Left ventricle myocardium inferior (tissue), 1 donor: ENCODE measurements around the gene RETSAT. TPM values are rescaled to one million over a fixed set of nuclear protein-coding genes. Genes with fewer than 3 reads are reported as not detected.

Source experiments
- DNase-seq: peaks from one replicate; pipeline ENCODE4 v3.0.0-alpha.2; 2020
- H3K27ac ChIP-seq: fragments of 200-600 bp; replicated peaks from 2 replicates; pipeline ENCODE4 v1.8.0; 2021
- H3K27me3 ChIP-seq: fragments of 200-600 bp; 2 replicates; pipeline ENCODE4 v1.8.0; 2021; ENCODE audit warnings: low read depth
- H3K36me3 ChIP-seq: fragments of 200-600 bp; 2 replicates; pipeline ENCODE4 v1.8.0; 2021
- H3K4me1 ChIP-seq: fragments of 200-600 bp; 2 replicates; pipeline ENCODE4 v1.8.0; 2021
- H3K4me3 ChIP-seq: fragments of 200-600 bp; 2 replicates; pipeline ENCODE4 v1.8.0; 2021; ENCODE audit warnings: mild to moderate bottlenecking, moderate library complexity
- H3K9me3 ChIP-seq: fragments of 200-600 bp; replicated peaks from 2 replicates; pipeline ENCODE4 v1.8.0; 2021
- intact Hi-C: fragments of 100-400 bp; cut with micrococcal nuclease; formaldehyde crosslinking; loops from one replicate; pipeline ENCODE4 v1.11.0; 2022
- total RNA-seq: library from RNA; stranded (reverse); fragmentation: NEBNext Ultra II Directional; extraction: Animal tissue kit (Norgen Biotek cat#: 25700); gene quantifications from one replicate; pipeline ENCODE4 v1.2.1, GENCODE V29; 2021
- TF ChIP-seq, protein P1 (sequence below): fragments of 200-600 bp; IDR thresholded peaks from 2 replicates; pipeline ENCODE4 v1.8.0; 2021; ENCODE audit warnings: antibody characterized with exemption, mild to moderate bottlenecking, borderline replicate concordance
- donor health status: DM: no; HTN: yes; CAD: no; lungs with severe emphysema.

Gene RETSAT
- total RNA-seq, 1 donor from 2014 or later = 39.4 TPM

DNA sequence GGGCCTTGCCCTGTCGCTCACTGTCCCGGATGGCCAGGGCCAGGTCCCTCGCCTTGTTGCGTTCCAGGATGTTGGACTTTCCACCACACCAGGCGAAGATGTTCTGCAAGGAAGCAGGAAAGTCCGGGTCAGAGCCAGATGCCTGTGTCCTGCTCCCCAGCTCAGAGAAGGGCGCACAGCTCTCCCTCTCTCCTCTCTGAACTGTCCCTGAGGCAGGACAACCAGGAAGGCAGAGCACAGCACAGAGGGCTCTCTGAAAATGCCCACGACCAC is 44.8 kb upstream of the RETSAT start:
- TF ChIP-seq, protein P1, sequence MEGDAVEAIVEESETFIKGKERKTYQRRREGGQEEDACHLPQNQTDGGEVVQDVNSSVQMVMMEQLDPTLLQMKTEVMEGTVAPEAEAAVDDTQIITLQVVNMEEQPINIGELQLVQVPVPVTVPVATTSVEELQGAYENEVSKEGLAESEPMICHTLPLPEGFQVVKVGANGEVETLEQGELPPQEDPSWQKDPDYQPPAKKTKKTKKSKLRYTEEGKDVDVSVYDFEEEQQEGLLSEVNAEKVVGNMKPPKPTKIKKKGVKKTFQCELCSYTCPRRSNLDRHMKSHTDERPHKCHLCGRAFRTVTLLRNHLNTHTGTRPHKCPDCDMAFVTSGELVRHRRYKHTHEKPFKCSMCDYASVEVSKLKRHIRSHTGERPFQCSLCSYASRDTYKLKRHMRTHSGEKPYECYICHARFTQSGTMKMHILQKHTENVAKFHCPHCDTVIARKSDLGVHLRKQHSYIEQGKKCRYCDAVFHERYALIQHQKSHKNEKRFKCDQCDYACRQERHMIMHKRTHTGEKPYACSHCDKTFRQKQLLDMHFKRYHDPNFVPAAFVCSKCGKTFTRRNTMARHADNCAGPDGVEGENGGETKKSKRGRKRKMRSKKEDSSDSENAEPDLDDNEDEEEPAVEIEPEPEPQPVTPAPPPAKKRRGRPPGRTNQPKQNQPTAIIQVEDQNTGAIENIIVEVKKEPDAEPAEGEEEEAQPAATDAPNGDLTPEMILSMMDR = no peak
- H3K4me1 ChIP-seq = no peaks in the 10 kb centered on the region
- intact Hi-C loops = no loop called here
- H3K9me3 ChIP-seq = peaks cover 11% of the 10 kb centered on the region
- no peak overlapping the region for H3K4me3 ChIP-seq
- no peaks in the 10 kb centered on the region for H3K27me3 ChIP-seq
- H3K27ac ChIP-seq = no peak overlapping the region
- H3K36me3 ChIP-seq = no peaks in the 10 kb centered on the region
- DNase-seq = no peak

DNA sequence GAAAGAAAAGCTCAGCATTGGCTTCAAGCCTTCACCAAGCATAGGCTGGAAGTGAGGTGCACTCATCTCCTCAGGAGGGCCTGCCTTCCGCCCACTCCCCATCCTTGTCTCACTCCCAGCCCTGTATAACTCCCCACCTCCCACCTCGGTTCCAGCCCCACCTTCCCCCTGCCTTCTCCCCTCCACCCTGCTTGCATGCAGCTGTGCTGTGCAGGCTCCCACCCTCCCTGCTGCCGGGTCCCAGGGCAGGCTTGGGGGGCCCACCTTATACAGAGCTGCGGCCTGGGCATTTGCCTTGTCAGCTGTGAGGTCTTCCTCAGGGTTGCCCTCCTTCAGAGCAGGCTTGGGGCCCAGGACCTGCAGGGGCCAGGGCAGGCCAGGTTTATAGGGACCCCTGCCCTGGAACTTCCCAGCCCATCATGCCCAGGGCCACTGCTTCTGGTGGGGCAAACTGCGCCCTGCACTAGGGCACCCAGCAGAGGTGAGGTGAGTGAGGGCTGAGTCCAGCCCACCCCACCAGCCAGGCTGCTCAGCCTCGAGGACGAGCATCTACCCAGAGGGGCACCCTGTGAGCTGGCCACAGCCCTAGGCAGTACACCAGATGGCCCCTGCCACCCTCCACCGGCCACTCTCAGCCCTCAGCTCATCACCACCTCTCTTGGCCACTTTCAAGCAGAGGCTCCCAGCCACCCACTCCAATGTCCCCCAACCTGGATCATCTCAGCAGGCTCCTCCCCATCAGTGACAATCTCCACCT is 44.3 kb upstream of the RETSAT start:
- intact Hi-C loops = no loop called here
- Histone ChIP-seq H3K4me3 (no peak overlapping the region), H3K4me1 (no peaks in the 10 kb centered on the region), H3K27ac (no peak overlapping the region), H3K9me3 (peaks cover 6% of the 10 kb centered on the region), H3K27me3 (no peaks in the 10 kb centered on the region), H3K36me3 (no peaks in the 10 kb centered on the region)
- DNase-seq = no peak
- TF ChIP-seq, protein P1 = no peak

DNA sequence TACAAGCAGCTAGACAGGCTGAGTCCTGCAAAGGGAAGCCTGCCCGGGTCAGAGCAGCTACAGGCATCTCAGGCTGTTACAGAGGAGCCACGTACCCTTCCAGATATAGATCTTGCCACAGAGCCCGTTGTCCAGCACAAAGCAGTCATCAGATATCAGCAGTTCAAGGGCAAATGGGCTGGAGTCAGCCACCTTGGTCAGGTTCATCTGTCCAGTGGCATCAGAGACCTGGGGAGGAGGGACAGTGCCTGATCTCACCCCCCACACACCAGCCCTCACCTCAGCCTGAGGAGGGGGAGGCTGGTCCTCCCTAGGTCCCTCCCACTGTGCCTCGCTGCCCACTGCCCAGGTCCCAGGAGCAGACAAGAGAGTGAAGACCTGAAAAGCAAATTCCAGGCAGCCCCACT is 43.6 kb upstream of the RETSAT start:
- Histone ChIP-seq H3K27ac (no peak overlapping the region), H3K36me3 (no peaks in the 10 kb centered on the region), H3K27me3 (no peaks in the 10 kb centered on the region), H3K4me1 (no peaks in the 10 kb centered on the region), H3K9me3 (no peaks in the 10 kb centered on the region), H3K4me3 (no peak overlapping the region)
- intact Hi-C loops = no loop called here
- no peak for DNase-seq
- TF ChIP-seq, protein P1 = no peak

DNA sequence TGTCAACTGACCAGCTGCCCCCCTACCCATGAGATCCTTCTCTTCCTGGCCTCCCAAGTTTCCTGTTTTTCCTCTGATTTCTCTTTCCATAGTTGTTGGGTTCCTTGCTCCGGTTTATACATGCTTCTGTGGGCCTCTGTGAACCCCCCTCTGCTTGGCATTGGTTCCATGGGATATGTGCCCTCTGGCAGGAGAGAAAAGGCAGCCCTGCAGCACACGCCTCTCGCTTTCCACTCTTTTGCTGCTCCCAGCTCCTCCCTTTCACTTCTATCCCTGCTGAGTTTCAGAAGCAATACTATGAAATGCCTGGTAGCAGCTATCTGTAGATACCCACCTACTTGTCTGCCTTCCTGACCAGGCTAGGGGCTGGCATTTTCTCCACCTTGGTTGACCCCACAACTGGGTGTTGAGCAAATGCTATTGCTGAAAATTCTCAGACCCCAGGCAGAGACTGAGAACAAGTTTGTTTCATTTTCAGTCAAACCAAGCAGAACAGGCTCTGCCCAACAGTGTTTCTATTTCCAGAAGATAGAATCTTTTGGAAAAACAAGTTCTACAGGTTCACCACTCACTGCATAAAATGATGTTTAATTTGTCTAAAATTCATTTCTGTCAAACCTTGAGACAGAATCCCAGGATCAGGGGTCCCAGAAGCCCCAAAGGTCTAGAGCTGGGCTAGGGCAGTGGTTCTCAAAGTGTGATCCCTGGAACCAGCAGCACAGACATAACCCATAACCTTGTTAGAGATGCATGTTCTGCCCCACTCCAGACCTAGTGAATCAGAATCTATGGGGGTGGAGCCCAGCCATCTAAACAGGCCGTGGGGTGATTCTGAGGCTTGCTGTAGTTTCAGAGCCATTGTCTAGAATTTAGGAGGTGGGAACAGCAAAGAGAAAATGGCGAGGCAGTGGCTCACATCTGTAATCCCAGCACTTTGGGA is 42.5 kb upstream of the RETSAT start:
- intact Hi-C loops = no loop called here
- Histone ChIP-seq H3K36me3 (no peaks in the 10 kb centered on the region), H3K27me3 (no peaks in the 10 kb centered on the region), H3K27ac (no peak overlapping the region), H3K4me3 (no peak overlapping the region), H3K4me1 (no peaks in the 10 kb centered on the region), H3K9me3 (no peaks in the 10 kb centered on the region)
- DNase-seq = no peak
- TF ChIP-seq, protein P1 = no peak

DNA sequence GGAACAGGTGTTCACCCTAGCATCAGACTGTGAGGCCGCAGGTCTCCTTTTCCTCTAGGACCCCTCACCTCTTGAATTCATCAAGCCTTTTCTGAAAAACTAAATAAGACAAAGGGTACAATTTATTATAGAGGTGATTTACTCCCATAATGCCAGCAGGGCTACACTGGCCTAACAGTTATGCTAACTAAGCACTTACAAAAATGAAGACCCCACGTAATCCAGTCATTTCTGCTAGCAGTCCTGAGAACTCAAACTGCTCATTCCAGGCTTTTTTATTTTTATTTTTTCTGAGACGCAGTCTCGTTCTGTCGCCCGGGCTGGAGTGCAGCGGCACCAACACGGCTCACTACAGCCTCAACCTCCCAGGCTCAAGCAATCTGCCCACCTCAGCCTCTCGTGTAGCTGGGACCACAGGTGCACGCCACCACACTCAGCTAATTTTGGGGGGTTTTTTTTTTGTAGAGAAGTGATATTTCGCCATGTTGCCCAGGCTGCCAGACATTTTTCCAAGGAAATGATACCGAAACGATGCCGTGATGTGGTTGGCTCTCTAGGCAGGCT is 41.7 kb upstream of the RETSAT start:
- H3K36me3 ChIP-seq = peaks cover 1% of the 10 kb centered on the region

More for the DNA sequence above, 41.7 kb upstream of the RETSAT start:
- intact Hi-C loops = no loop called here
- DNase-seq = no peak
- TF ChIP-seq, protein P1 = no peak
- no peaks in the 10 kb centered on the region for H3K4me1 ChIP-seq
- H3K9me3 ChIP-seq = no peaks in the 10 kb centered on the region
- H3K4me3 ChIP-seq = no peak overlapping the region
- H3K27ac ChIP-seq = no peak overlapping the region
- H3K27me3 ChIP-seq = no peaks in the 10 kb centered on the region
